ENCODE data around the gene UBASH3B.
A peak's percentile ranks its signal among the peaks of the same experiment; 100 is the strongest.

Gene UBASH3B

DNA sequence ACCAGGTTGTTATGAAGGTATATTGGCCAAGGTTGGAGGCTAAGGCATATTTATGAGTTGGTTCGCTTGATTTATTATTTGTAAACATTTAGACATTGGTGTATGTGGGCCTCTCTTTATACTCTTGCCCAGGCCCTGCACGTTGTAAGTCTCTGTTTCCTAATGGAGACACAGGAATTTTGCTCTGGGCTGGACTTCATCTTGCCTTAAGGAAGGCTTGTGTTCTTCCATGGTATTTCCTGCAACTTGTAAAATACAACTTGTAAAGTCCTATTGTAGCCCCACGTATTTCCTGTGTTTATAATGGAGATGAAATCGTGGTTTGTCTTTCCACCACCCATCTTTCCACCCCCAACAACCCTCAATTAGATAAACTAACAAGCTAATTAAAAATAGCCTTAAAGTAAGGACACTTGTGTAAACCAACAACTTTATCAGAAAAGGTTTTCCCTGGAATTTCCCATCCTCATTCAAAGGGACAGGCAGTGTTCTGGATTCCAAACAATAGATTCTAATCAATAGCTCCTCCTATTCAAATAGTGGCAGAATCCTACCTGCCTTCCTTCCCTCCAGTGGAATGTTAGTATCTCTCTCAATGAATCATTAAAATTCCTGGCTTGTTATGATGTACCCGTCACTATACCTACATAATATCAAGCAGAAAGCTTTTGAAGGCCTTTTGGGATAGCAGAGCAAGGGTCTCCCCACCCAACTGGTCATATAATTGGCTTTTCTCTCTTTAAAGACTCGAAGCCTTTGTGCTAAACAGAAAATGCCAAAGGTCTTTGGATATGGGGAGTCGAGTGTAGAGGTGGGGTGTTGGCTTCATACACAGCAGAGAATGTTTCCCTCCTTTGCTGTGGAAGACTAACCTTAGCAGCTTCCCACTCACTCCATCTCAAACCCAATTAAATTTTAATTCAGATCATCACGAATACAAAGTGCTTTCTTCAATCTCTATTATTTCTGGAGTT is 77.1 kb downstream of the UBASH3B start:
- no peak for DNase-seq (ENCODE audit: low spot score)

DNA sequence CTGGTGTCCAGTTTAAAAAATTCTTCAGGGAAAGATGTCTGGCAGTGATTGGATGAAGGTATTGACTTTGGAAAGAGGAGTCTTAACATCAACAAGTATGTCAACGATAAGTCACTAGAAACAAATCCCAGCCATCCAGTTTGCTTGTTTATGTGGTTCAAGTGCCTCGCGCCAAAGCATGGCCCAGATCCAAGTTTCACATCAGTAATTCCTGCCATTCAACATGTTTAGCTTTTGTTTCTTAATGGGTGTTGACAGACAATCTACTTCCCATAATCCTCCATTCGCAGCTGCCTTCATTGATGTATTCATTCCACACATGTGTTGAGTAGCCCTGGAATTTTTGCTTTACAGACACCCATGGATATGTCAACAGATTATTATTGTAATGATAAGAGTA is 77.8 kb downstream of the UBASH3B start:
- no peak for DNase-seq (ENCODE audit: low spot score)

DNA sequence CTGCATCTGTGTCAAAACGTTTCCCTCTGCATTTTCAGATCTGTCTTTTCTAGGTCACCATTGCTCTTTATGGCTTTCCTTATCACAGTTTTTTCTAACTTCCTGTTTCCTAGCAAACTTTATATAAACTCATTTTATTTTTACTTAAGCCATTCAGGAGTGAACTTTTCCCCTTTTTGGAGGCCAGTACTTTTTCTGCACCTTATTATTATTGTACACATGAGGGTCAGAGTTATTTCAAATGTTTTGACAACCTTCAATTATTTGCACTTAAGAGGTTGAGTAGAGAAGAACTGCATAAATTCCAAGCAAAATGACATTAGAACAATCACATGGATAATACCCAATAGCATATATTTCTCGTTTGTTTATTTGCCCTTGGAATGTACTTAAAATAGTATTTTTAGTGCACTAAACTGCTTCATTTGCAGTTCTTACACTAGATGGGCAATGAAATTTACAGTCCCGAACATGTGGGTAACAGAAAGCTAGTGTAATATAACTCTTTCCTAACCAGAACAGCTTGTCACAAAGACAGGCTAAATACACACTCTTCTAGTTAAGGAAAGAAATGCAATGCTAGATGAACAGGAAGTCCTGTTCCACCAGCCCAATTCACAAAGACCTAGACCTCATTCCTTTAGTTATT is 79.5 kb downstream of the UBASH3B start:
- no peak for DNase-seq (ENCODE audit: low spot score)

DNA sequence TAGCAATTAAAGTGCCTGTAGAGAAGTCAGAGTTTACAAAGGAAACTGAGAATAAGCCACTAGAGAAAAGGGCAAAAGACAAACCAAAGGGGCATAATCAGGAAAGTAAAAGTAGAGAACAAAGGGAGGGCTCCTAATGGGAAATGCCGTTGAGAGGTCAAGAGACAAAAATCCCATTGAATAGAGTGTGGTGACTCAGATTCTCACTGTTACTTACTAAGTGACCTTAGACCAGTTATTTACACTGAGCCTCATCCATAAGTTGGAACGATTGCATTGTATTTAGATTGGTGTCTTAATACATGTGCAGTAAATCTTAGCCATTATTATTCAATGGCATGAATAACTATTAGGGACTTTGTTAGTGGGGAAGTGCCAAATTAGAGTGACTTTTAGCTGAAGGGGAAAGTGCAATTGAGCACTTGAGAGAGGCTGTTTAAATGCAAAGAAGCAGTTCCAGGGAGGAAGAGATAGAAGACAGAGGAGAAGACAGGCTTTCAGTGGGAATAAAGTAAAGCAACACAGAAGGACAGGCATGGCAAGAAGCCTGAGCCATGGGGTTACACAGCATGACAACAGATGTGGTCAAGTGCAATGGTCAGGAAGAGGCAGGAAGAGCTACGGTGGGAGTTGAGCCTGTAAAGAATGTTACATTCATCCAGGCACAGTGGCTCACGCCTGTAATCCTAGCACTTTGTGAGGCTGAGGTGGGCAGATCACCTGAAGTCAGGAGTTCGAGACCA is 82.6 kb downstream of the UBASH3B start:
- DNase-seq (ENCODE audit: low spot score) = no peak

DNA sequence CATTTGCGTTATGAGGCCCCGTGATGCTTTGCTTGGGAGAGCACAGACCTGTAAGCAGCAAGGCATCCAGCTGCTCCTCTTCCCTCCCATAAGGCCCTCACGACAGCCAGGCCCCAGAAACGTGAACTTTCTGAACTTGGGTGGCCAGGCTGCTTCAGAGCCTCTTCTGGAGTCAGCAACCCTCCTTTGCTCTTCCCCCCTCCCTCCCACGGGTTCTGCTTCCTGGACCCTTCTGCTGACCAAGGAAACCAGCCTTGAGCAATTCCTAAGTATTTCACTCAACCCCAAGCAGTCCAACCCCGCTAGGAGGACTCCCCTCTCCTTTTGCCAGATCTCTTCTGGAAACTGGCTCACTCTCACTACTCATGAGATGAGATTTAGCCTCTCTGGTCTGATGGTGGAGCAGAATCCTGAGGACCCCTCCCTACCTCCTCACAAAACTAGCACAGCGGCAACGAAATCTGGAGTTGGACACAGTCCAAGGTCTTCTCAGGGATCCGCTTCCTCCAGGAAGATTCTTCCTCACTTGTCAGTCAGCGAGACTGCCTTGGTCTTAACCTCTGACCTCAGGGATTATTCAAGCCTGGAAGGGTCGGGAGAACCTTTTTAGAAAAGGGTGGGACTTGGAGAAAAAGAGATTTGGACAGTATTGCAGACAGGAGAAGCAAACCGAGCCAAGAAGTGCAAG is 86.2 kb downstream of the UBASH3B start:
- DNase-seq (ENCODE audit: low spot score) = peak; percentile 44

DNA sequence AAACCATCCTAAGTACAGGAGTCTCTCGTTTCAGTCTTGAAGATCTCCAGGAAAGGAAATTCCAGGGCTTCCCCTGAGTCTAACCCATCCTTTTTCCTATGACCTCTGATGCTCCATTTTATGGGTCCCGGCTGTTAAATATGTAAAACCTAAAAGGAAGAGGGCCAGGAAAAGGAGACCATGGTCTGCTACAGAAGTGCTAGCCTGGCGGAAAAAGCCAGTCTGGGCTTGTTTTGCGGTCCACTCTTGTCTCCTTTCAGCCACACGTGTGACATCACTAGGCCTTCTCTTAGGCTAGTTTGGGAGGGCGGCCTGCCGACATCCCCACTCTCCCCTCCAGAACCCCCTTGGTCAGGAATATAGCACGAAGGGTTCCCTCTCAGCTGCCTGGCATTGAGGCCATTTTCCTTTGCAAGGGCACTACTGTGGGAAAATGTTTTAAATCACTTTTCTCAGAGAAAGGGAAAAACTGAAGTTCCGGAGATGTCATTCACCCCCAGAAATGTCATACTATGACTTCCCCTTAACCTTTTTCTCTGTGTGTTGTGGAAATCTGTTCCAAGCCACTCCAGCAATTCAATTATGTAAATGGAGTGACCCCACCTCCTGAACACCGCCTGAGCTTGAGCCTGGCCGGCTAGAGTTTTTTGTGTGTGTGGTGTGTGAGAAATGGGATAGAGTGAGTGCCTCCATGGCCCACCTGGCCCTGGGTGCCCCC is 86.9 kb downstream of the UBASH3B start:
- DNase-seq (ENCODE audit: low spot score) = no peak

DNA sequence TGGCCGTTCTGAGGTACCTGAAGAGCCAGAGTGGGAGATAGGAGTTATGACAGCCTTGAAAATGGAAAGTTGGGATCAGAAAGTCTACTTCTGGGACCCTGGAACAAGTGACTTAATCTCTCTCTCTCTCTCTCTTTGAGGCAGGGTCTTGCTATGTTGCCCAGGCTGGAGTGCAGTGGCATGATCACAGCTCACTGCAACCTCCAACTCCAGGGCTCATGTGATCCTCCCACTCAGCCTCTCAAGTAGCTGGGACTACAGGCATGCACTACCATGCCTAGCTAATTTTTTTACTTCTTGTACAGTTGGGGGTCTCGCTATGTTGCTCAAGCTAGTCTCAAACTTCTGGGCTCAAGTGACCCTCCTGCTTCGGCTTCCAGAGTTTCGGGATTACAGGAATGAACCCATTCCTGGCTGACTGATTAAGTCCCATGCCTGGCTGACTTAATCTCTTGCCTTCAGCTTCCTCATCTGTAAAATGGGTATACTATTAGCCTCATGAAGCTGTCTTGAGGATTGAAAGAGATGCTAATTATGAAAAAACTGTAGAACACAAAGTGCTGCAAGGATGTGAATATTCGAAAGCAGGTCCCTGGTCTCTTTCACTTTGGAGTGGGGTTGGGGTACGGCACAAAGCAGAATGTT is 87.7 kb downstream of the UBASH3B start:
- DNase-seq (ENCODE audit: low spot score) = no peak

DNA sequence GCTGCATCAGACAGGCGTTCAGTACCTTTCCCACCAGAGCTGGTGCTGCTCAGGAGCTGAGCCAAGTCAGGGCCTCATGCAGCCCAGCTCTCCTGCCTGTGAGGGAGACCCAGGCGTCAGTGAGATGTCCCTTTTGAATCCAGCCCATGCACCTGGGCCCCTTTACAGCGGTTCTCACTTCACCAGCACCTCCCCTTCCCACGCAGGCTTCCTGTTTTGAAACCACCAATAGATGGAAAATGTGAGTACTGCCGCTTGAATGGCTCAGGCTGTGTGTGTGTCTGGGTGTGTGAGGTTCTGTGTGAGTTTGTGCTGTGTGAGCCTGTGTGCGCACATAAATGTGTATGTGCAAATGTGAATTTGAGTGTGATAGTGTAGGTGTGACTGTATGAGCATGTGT is 88.4 kb downstream of the UBASH3B start:
- no peak for DNase-seq (ENCODE audit: low spot score)

DNA sequence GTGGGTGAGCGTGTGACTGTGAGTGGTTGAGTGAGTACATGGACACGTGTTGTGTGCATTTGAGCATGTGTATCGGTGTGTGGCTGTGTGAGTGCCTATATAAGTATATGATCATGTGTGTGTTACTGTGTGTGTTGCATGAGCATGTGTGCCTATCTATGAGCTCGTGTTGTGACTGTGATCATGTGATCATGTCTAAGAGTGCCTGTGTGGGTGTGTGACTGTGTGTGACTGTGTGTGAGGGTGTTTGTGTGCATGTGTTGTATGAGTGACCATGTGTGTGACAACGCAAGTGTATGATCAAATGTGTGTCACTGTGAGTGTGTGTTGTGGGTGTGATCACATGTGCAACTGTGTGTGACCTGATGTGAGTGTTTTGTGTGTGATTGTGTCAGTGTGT is 88.8 kb downstream of the UBASH3B start:
- DNase-seq (ENCODE audit: low spot score) = no peak

DNA sequence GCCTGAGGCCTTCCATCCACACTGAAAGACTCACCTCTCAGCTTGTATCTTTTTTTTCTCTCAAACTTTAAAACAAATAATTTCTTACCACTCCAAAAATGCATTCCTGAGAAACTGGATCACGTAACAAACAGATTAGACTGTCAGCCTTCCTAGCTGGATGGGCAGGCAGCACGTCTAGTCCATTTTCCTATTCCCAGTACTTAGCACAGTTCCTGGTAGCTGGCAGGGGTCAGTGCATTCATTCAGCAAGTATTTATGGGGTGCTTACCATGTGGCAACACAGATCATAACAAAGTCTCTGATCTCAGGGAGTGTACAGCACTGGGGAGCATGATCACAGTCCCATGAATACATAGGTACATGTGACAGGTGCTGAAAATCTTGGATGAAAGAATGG is 89.6 kb downstream of the UBASH3B start:
- no peak for DNase-seq (ENCODE audit: low spot score)

DNA sequence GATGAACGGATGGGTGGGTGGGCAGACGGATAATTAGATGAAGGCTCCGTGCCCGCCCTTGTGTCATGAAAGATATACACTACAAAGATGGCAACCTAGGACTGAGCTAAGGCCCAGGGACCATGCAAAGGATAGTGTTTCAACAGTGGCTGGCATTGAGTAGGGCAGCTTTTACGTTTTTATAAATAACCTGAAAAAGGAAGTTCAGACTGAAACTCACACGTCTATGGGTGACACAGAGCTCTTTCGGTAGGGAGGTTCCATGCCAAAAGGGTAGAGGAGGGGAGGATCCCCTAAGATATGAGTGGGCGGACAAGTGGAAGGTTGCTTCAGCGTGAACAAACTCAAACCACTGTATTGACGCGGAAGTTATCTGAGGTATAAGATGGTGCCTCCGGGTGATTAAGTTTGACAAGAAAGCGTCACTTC is 90.5 kb downstream of the UBASH3B start:
- DNase-seq (ENCODE audit: low spot score) = no peak

DNA sequence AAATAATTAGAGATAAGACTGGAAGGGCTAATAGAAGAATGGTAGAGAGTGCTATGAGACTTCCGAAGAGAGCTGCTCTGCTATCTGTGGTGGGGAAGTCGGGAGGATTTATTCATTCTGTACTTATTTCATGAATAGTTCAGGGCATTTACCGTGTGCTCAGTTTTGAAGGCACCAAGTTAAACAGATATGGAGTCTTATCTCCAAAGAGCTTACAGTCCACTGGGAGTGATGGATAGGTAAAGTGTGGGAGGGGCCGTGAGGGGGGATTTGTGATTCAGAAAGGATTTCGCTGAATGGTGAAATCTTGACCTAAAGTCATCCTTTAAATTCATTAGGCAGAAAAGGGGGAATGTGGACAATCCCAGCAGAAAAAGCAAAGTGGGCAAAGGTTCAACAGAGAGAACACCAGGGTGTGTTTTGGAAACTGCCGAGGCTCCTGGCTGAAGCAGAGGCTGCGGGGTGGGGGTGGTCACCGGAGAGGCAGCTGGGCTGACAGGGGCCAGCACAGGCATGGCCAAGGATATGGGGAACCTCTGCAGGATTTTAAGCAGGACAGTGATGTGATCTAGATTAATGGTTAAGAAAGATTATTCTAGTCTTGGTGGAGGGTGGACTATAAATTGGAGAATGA is 91.2 kb downstream of the UBASH3B start:
- DNase-seq (ENCODE audit: low spot score) = no peak

DNA sequence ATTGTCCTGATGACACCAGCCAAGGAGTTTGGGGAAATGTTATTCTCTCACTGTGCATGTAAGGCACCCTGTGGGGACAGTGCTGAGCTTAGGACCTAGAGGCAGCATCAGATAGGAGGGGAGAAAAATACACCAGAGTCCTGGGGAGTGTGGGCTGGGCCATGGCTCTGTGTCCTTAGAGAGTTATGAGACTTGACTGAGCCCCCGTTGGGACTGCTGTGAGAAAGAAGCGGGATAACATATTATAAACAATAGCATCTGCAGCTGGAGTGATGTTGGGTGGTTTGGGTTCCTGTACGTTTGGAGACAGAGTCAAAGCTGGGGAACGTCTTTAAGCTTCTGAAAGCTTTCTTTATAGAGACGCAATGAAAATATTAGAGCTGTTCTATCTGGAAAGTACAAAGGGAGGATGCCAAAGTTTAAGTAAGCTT is 91.8 kb downstream of the UBASH3B start:
- DNase-seq (ENCODE audit: low spot score) = no peak

DNA sequence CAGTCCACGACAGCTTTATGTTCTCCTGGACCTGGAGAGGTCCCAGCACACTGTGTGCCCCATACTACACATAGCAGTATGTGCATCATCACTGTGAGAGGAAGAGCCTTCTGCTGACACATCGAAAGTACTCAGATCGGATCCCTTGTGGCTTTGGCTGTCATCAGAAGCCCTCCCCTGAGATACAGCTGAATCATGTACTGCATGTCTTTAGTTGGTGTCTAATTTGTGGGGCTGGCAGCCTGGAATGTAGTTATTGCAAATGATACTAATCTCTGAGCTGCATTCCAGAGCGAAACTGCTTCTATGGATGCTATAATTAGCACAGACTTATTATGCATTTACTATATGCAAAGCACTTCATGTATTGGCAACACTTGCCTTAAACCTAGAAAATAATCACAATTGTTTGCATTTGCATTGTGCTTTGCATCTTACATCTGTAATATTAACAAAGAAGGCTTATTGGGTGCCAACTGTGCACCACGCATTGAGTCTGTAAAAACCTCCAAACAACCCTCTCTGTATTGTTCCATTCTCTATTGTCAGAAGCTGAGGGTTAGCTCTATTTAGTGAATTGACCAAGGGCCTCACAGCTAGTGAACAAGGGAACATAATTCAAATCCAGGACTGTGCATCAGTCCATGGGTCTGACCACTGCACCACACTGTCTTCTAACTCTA is 93.6 kb downstream of the UBASH3B start:
- peak; percentile 85 for DNase-seq (ENCODE audit: low spot score)

DNA sequence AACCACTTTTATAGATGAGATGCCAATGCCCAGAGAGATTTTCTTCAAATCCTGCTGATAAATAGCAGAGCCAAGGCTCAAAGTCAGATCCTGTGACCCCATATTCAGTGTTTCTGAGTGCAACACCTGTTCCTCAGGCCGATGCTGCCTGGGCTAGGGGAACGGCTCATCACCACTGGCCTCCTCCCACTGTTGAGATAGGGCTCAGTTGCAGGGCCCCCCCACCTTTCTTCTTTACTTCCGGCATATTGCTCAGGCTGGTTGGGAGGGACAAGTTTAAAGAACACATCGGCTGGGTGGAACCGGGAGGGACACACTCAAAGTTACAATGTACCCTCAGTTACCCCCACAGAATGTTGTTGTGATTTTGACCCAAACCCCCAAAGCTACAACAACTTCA is 94.5 kb downstream of the UBASH3B start:
- no peak for DNase-seq (ENCODE audit: low spot score)

DNA sequence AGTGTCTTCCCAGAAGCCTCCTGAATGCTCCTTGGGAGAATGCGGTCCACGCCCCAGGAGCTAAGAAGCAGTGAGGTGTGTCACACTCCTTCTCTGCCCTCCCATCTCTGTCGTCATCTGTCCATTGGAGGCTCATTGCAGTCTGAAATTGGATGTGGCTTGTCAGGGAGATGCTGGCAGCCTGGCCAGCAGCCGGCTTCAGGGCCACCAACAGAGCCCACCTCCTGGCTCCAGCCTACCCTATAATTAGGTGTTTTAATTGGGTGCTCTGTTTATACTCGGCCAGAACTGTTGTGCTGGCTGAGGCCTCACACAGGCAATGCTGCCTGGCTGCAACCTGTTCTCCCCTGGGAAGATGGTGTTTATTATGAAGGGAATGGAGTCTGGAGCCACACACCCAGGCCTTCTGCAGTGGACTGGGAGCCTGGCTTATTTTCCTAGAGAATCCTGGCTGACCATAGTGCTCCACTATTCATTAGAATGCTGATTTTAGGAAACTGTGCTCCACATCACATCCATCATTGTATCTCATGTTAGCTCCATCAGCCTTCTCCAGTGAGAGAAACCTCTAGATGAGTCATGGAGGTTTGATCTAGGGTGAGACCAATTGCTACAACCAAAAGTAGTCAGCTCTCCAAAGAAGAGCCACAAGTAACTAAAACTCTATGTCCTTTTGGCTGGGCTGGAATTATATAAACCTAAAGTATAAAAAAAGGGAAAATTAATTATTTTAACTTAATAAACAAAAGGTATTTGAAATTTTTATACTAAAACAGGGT is 96.0 kb downstream of the UBASH3B start:
- DNase-seq (ENCODE audit: low spot score) = peak; percentile 40

DNA sequence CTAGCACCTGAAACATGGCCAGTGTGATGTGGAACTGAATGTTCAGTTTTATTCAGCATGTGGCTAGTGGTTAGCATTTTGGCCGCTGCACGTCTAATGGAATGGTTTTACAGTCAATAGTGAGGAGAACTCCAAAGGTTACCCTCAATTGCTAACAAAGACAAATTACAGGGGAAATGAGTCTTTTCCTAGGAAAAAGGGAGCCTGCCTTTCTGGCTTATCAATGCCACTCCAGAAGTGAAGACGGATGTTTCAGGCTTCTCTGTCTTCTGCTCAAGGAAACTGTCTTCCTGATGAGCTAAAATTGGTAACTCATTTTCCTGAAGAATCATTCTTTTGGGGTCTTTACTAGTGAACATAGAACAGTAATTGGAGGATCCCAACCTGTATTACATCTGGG is 98.5 kb downstream of the UBASH3B start:
- no peak for DNase-seq (ENCODE audit: low spot score)

DNA sequence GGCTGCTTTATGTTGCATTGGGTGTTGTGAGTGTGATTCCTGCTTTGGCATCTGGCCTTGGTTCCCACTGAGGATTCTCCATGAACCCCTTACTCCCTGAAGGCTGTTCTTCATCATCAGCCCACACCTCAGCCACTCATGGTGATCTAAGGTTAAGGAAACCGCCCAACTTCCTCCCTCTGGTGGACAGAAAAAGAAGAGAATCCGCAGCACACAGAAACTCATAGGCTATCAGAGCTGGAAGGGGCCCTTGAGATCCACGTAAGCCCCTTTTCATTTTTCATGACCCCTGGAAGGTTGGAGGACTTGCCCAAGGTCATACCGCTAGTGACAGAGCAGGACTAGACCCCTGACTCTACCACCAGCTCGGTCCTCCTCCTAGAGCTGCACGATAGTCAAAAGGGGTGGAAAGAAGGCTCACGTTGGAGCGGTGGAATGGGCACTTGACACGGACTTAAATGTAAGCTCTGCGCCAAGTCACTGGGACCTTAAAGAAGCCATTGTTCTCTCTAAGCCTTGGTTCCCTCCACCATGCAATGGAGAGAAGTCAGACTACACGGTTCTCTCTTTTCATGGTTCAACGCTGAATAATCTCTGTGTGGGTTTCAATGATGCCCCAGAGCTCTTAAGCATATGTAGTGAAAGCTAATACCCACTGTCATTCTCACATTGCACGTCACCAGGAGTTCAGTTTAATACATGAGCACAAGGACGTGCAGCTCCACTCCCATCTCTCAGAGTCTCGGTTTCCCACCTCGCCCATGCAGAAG is 99.2 kb downstream of the UBASH3B start:
- DNase-seq (ENCODE audit: low spot score) = no peak
